Lower lobe of right lung (tissue), 2 donors: ENCODE results near the gene MSL3B.

Experiments
- ATAC-seq, 2 donors: fragments of 200-7000 bp; cut with Tn5 transposase; one replicate each; pipeline ENCODE4 v1.9.1; 2020 to 2022; ENCODE audit warnings: mild to moderate bottlenecking in 2 of 2, moderate library complexity in 2 of 2
- DNase-seq: peaks from one replicate; pipeline ENCODE4 v3.0.0-alpha.2; 2020
- H3K27ac ChIP-seq: fragments of 200-600 bp; one replicate; pipeline ENCODE4 v1.8.0; 2022
- H3K27me3 ChIP-seq: fragments of 200-600 bp; one replicate; pipeline ENCODE4 v1.8.0; 2022; ENCODE audit warnings: low read depth
- H3K36me3 ChIP-seq: fragments of 200-600 bp; one replicate; pipeline ENCODE4 v1.8.0; 2022; ENCODE audit warnings: mild to moderate bottlenecking
- H3K4me1 ChIP-seq: fragments of 200-600 bp; one replicate; pipeline ENCODE4 v1.8.0; 2022
- H3K4me3 ChIP-seq: fragments of 200-600 bp; one replicate; pipeline ENCODE4 v1.8.0; 2022; ENCODE audit warnings: mild to moderate bottlenecking
- H3K9me3 ChIP-seq: fragments of 200-600 bp; one replicate; pipeline ENCODE4 v1.8.0; 2022
- CTCF ChIP-seq: fragments of 200-600 bp; IDR thresholded peaks from one replicate; pipeline ENCODE4 v1.8.0; 2022; ENCODE audit warnings: antibody characterized with exemption, mild to moderate bottlenecking
- intact Hi-C: fragments of 100-400 bp; cut with DNase I; formaldehyde crosslinking; loops from one replicate; pipeline ENCODE4 v1.11.0; 2022
- donor health status: DM: no; HTN: yes; CAD: no; lungs with severe emphysema.

Gene MSL3B

GRCh38 chr2:233822101-233822771, 46.0 kb downstream of the MSL3B start:
- ATAC-seq (no peak), DNase-seq (no peak)
- Histone ChIP-seq H3K4me1 (no peaks in the 10 kb centered on the region), H3K4me3 (no peak overlapping the region), H3K9me3 (no peaks in the 10 kb centered on the region), H3K27me3 (peaks cover 4% of the 10 kb centered on the region), H3K27ac (no peak overlapping the region), H3K36me3 (no peaks in the 10 kb centered on the region)
- intact Hi-C loops = no loop called here
- no peak for TF ChIP-seq CTCF

GRCh38 chr2:233821709-233822100, 46.5 kb downstream of the MSL3B start:
- no peaks in the 10 kb centered on the region for H3K9me3 ChIP-seq
- intact Hi-C loops = no loop called here
- peaks cover 4% of the 10 kb centered on the region for H3K27me3 ChIP-seq
- H3K36me3 ChIP-seq = no peaks in the 10 kb centered on the region
- no peaks in the 10 kb centered on the region for H3K4me1 ChIP-seq
- DNase-seq (no peak), ATAC-seq (no peak)
- H3K4me3 ChIP-seq = no peak overlapping the region
- no peak overlapping the region for H3K27ac ChIP-seq
- no peak for TF ChIP-seq CTCF

- Histone ChIP-seq H3K9me3 (no peaks in the 10 kb centered on the region), H3K27ac (no peak overlapping the region), H3K4me3 (no peak overlapping the region), H3K4me1 (no peaks in the 10 kb centered on the region), H3K36me3 (no peaks in the 10 kb centered on the region), H3K27me3 (peaks cover 4% of the 10 kb centered on the region)
- DNase-seq (no peak), ATAC-seq (no peak)
- no peak for TF ChIP-seq CTCF
- intact Hi-C loops = no loop called here
Observed at GRCh38 chr2:233821196-233821595, 47.0 kb downstream of the MSL3B start.

GRCh38 chr2:233820774-233821105, 47.4 kb downstream of the MSL3B start:
- no peak for ATAC-seq
- intact Hi-C loops = no loop called here

GRCh38 chr2:233819884-233820773, 48.1 kb downstream of the MSL3B start:
- no peak for DNase-seq
- Histone ChIP-seq H3K4me3 (no peak overlapping the region), H3K4me1 (no peaks in the 10 kb centered on the region), H3K9me3 (no peaks in the 10 kb centered on the region), H3K27ac (no peak overlapping the region), H3K27me3 (peaks cover 4% of the 10 kb centered on the region), H3K36me3 (no peaks in the 10 kb centered on the region)
- TF ChIP-seq CTCF = no peak
- intact Hi-C loops = no loop called here
- ATAC-seq = peak in 1 of 2 donors; percentile 6

More at GRCh38 chr2:233820774-233821105, 47.4 kb downstream of the MSL3B start:
- Histone ChIP-seq H3K4me1 (no peaks in the 10 kb centered on the region), H3K4me3 (no peak overlapping the region), H3K27ac (no peak overlapping the region), H3K36me3 (no peaks in the 10 kb centered on the region), H3K9me3 (no peaks in the 10 kb centered on the region), H3K27me3 (peaks cover 4% of the 10 kb centered on the region)
- DNase-seq = no peak
- TF ChIP-seq CTCF = no peak
